HG03097 (cell line): ENCODE results near the gene ACAN.

Experiments
- ATAC-seq: cut with Tn5 transposase; IDR thresholded peaks from one replicate; pipeline ENCODE4 v1.9.1; 2021; ENCODE audit not compliant: unreplicated experiment, low FRiP score

Gene ACAN

GRCh38 chr15:88841236-88841635, 38.0 kb downstream of the ACAN start:
- no peak for ATAC-seq

GRCh38 chr15:88842156-88842555, 38.9 kb downstream of the ACAN start:
- no peak for ATAC-seq

GRCh38 chr15:88843334-88843733, 40.1 kb downstream of the ACAN start:
- no peak for ATAC-seq

GRCh38 chr15:88844749-88845386, 41.6 kb downstream of the ACAN start:
- no peak for ATAC-seq

GRCh38 chr15:88845616-88846015, 42.4 kb downstream of the ACAN start:
- ATAC-seq, result no peak

- no peak for ATAC-seq
Observed at GRCh38 chr15:88847144-88847543, 43.9 kb downstream of the ACAN start.

GRCh38 chr15:88848203-88848602, 45.0 kb downstream of the ACAN start:
- no peak for ATAC-seq

GRCh38 chr15:88849376-88850072, 46.3 kb downstream of the ACAN start:
- no peak for ATAC-seq

- ATAC-seq, result no peak
Observed at GRCh38 chr15:88852476-88852875, 49.2 kb downstream of the ACAN start.

GRCh38 chr15:88858934-88859333, 55.7 kb downstream of the ACAN start:
- no peak for ATAC-seq

GRCh38 chr15:88859550-88859949, 56.3 kb downstream of the ACAN start:
- ATAC-seq, result no peak

GRCh38 chr15:88860212-88860611, 57.0 kb downstream of the ACAN start:
- ATAC-seq, result no peak

GRCh38 chr15:88863412-88863811, 60.2 kb downstream of the ACAN start:
- no peak for ATAC-seq

- ATAC-seq, result no peak
Observed at GRCh38 chr15:88864861-88865497, 61.7 kb downstream of the ACAN start.

- no peak for ATAC-seq
Observed at GRCh38 chr15:88865498-88866099, 62.4 kb downstream of the ACAN start.

GRCh38 chr15:88866295-88866881, 63.2 kb downstream of the ACAN start:
- ATAC-seq, result no peak

GRCh38 chr15:88871313-88871712, 68.1 kb downstream of the ACAN start:
- no peak for ATAC-seq

GRCh38 chr15:88872106-88872505, 68.9 kb downstream of the ACAN start:
- no peak for ATAC-seq

GRCh38 chr15:88872706-88873105, 69.5 kb downstream of the ACAN start:
- no peak for ATAC-seq

- no peak for ATAC-seq
Observed at GRCh38 chr15:88873786-88874185, 70.5 kb downstream of the ACAN start.

- no peak for ATAC-seq
Observed at GRCh38 chr15:88874275-88874674, 71.0 kb downstream of the ACAN start.
